Stomach (tissue), 4 donors: ENCODE measurements around the gene GRAMD2B.

ENCODE experiments used
- POLR2AphosphoS5 ChIP-seq, 3 donors: sonication (generic); formaldehyde crosslinking; IDR thresholded peaks; one replicate each; pipeline ENCODE4 v1.6.1; 2016; ENCODE audit warnings: antibody characterized with exemption in 3 of 3
- TF ChIP-seq, protein P1 (sequence below), 7 experiments: fragments of 450-650 bp in 4 of 7; fragments of 200-600 bp in 3 of 7; sonication (generic) in 3 of 7; IDR thresholded peaks; one replicate each; pipeline ENCODE4 v1.5.1; 2016 to 2019; ENCODE audit warnings: antibody characterized with exemption in 7 of 7, control low read depth in 2 of 7, mild to moderate bottlenecking in 1 of 7

DNA sequence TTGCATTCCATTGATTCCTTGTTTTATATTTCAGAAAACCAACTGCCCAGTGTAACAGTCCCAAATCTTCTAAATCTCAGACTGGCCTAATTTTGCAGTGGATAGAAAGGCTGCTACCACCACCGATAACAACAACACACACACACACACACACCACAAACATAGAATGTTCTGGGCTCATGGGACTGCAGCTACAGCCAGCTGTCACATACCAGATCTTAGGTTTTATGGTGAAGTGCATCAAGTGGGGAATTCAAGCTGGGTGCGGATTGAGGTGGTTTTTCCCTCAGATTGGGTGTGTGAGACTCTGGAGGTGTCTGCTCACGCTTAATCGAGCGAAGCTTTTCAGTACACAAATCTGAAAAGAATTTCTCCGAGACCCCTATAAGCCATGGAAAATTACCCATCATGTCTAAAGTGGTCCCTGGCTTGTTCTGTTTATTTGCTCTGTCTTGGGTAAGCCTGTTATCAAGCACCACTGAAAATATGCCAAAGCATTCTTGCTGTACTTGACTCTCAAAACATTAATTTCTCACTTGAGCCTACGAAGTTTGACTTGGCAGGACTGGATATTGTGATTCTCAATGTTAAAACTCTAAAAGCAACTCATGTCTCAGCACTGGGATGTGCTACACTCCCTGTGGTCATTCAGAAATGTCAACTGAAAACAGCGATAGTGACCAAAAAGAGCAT is 100.8 kb downstream of the GRAMD2B start:
- TF ChIP-seq, protein P1, sequence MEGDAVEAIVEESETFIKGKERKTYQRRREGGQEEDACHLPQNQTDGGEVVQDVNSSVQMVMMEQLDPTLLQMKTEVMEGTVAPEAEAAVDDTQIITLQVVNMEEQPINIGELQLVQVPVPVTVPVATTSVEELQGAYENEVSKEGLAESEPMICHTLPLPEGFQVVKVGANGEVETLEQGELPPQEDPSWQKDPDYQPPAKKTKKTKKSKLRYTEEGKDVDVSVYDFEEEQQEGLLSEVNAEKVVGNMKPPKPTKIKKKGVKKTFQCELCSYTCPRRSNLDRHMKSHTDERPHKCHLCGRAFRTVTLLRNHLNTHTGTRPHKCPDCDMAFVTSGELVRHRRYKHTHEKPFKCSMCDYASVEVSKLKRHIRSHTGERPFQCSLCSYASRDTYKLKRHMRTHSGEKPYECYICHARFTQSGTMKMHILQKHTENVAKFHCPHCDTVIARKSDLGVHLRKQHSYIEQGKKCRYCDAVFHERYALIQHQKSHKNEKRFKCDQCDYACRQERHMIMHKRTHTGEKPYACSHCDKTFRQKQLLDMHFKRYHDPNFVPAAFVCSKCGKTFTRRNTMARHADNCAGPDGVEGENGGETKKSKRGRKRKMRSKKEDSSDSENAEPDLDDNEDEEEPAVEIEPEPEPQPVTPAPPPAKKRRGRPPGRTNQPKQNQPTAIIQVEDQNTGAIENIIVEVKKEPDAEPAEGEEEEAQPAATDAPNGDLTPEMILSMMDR (IDR thresholded peaks at IDR 0.05): no peak
- no peak for TF ChIP-seq POLR2AphosphoS5 (IDR thresholded peaks at IDR 0.05)
